Measurements from ENCODE around the gene USH1G.

DNA sequence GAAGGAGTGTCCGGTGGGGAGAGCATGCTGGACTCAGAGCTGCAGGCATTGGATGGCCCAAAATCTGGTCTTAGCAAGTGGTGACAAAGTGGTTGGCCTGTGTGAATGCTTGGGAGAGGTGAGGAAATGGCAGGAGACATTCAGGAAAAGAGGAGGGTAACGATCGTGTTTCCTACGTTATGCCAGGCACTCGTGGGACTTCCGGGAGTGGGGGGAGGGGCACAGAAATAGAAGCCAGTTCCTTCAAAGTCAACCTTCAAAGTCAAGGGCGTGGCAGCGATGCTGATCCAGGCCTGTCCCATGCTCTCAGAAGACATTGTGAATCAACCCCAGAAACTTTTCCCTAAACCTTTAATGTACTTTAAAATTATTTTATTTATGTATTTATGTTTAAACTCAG is 16.5 kb upstream of the USH1G start:
- TF ChIP-seq ARNT (IDR thresholded peaks at IDR 0.05) (no peak), HDGF (IDR thresholded peaks at IDR 0.05; ENCODE audit: borderline replicate concordance) (no peak), SP1 (IDR thresholded peaks at IDR 0.05) (no peak), BHLHE40 (IDR thresholded peaks at IDR 0.05; ENCODE audit: borderline replicate concordance) (no peak), FOXA1 (IDR thresholded peaks at IDR 0.05) (no peak), ELF4 (IDR thresholded peaks at IDR 0.05) (no peak), LEF1 (IDR thresholded peaks at IDR 0.05; ENCODE audit: borderline replicate concordance) (no peak), FOXM1 (IDR thresholded peaks at IDR 0.05; ENCODE audit: borderline replicate concordance) (no peak)
